Trophoblast cell (in vitro differentiated cells and primary cell): ENCODE data around the gene ENG.

ENCODE experiments used
- DNase-seq, 2 donors: peaks; one replicate each; pipeline ENCODE4 v3.0.0-alpha.2; 2016
- H2AFZ ChIP-seq: 2 replicates; pipeline ENCODE4 v1.6.1; 2013; ENCODE audit warnings: low read length, moderate library complexity, mild to moderate bottlenecking; ENCODE audit not compliant: insufficient read depth, poor library complexity
- H2AK5ac ChIP-seq: 2 replicates; pipeline ENCODE4 v1.6.1; 2013; ENCODE audit warnings: mild to moderate bottlenecking, low read length
- H2BK120ac ChIP-seq: 2 replicates; pipeline ENCODE4 v1.6.1; 2013; ENCODE audit warnings: low read length, mild to moderate bottlenecking, moderate library complexity; ENCODE audit not compliant: insufficient read depth, poor library complexity
- H2BK12ac ChIP-seq: 2 replicates; pipeline ENCODE4 v1.6.1; 2013; ENCODE audit warnings: mild to moderate bottlenecking, low read length, moderate library complexity
- H2BK5ac ChIP-seq: 2 replicates; pipeline ENCODE4 v1.6.1; 2013; ENCODE audit warnings: low read length, low read depth, moderate library complexity, mild to moderate bottlenecking; ENCODE audit not compliant: poor library complexity
- H3K14ac ChIP-seq: 2 replicates; pipeline ENCODE4 v1.6.1; 2013; ENCODE audit warnings: mild to moderate bottlenecking, low read length
- H3K18ac ChIP-seq: 2 replicates; pipeline ENCODE4 v1.6.1; 2013; ENCODE audit warnings: mild to moderate bottlenecking, low read length
- H3K23ac ChIP-seq: 2 replicates; pipeline ENCODE4 v1.6.1; 2013; ENCODE audit warnings: low read length
- H3K27ac ChIP-seq: 2 replicates; pipeline ENCODE4 v1.5.1; 2013; ENCODE audit warnings: low read depth, mild to moderate bottlenecking, inconsistent platforms, low read length, moderate library complexity
- H3K27me3 ChIP-seq: 2 replicates; pipeline ENCODE4 v1.6.1; 2013; ENCODE audit warnings: inconsistent platforms, mild to moderate bottlenecking, low read length, moderate library complexity; ENCODE audit not compliant: insufficient read depth
- H3K36me3 ChIP-seq, 2 experiments: 1 replicate in 1 of 2; 2 replicates in 1 of 2; pipeline ENCODE4 v1.6.1; 2013; ENCODE audit warnings: low read length in 2 of 2, mild to moderate bottlenecking in 2 of 2, moderate library complexity in 1 of 2; ENCODE audit not compliant: insufficient read depth in 2 of 2, control insufficient read depth in 1 of 2
- H3K4ac ChIP-seq: 2 replicates; pipeline ENCODE4 v1.6.1; 2013; ENCODE audit warnings: low read depth, mild to moderate bottlenecking, low read length, moderate library complexity
- H3K4me1 ChIP-seq, 2 experiments: 1 replicate in 1 of 2; 2 replicates in 1 of 2; pipeline ENCODE4 v1.6.1; 2013; ENCODE audit warnings: low read length in 2 of 2, mild to moderate bottlenecking in 2 of 2, moderate library complexity in 1 of 2; ENCODE audit not compliant: insufficient read depth in 2 of 2, control insufficient read depth in 1 of 2
- H3K4me2 ChIP-seq: 2 replicates; pipeline ENCODE4 v1.6.1; 2013; ENCODE audit warnings: inconsistent platforms, mild to moderate bottlenecking, low read length, moderate library complexity
- H3K4me3 ChIP-seq: 2 replicates; pipeline ENCODE4 v1.5.1; 2013; ENCODE audit warnings: mild to moderate bottlenecking, low read depth, low read length, inconsistent platforms
- H3K79me1 ChIP-seq: one replicate; pipeline ENCODE4 v1.6.1; 2013; ENCODE audit warnings: low read length
- H3K79me2 ChIP-seq: 2 replicates; pipeline ENCODE4 v1.6.1; 2013; ENCODE audit warnings: low read length, mild to moderate bottlenecking; ENCODE audit not compliant: control insufficient read depth, insufficient read depth, poor library complexity
- H3K9ac ChIP-seq: 2 replicates; pipeline ENCODE4 v1.6.1; 2013; ENCODE audit warnings: mild to moderate bottlenecking, low read length
- H3K9me3 ChIP-seq: 2 replicates; pipeline ENCODE4 v1.6.1; 2013; ENCODE audit warnings: low read depth, mild to moderate bottlenecking, control low read depth, inconsistent platforms, low read length; ENCODE audit not compliant: insufficient read depth
- H4K12ac ChIP-seq: 2 replicates; pipeline ENCODE4 v1.6.1; 2013; ENCODE audit warnings: low read depth, mild to moderate bottlenecking, low read length, moderate library complexity
- H4K8ac ChIP-seq: 2 replicates; pipeline ENCODE4 v1.6.1; 2013; ENCODE audit warnings: low read depth, mild to moderate bottlenecking, low read length, moderate library complexity
- H4K91ac ChIP-seq: one replicate; pipeline ENCODE4 v1.6.1; 2013; ENCODE audit warnings: low read depth, mild to moderate bottlenecking, low read length, moderate library complexity
- WGBS: extraction: QIAGEN DNeasy Blood & Tissue Kit; methylation state at CpG from one replicate; pipeline ENCODE4 v1.1.7; 2013; ENCODE audit warnings: missing lambda C conversion rate; ENCODE audit not compliant: insufficient read length, insufficient coverage; ENCODE audit errors: extremely low coverage; 5-methylcytosine and 5-hydroxymethylcytosine counted together

Gene ENG

DNA sequence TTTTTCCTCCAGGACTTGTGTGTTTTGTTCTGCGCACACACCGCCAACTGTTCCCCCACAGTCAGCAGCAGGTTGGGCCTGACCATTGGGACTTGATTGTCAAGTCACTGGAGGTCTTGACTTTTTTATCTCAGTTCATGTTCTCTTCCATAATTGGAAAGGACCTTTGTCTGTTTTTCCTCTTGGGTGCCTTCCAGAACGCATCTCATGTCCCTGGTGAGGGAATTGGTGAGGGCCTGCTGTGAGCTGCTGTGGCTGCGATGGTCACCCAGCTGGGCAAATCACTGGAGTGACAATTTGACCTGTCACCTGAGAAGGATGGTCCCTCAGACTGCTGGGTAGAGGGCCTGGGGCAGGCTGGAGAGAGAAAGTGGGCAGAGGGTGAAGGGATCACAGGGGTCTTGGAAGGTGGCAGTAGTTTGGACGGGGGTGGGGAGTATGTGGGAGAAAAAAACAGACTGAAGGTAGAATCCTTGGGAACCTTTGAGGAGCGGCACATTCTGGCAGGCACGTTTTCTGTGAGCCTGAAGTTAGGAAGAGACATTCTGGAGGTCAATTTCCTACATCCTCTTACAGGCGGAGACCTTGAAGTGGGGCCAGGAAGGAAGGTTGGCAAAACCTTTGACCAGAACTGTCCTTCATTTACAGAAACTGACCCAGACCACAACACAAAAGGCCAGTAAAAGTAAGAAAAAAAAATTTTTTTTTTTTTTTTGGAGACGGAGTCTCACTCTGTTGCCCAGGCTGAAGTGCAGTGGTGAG lies 64.2 kb downstream of the ENG start:
- Histone ChIP-seq H4K8ac (no peak overlapping the region), H3K9me3 (no peaks in the 10 kb centered on the region), H3K4me1 (no peaks in the 10 kb centered on the region), H3K27me3 (no peaks in the 10 kb centered on the region), H2AK5ac (no peak overlapping the region), H3K79me1 (peaks cover 6% of the 10 kb centered on the region), H3K27ac (no peak overlapping the region), H3K18ac (peak overlapping the region; percentile 58), H2BK120ac (no peak overlapping the region), H2BK5ac (no peak overlapping the region), H3K4ac (no peak overlapping the region), H3K9ac (no peak overlapping the region), H4K12ac (no peak overlapping the region), H3K14ac (no peak overlapping the region), H3K4me2 (no peak overlapping the region), H2AFZ (no peak overlapping the region), H4K91ac (no peak overlapping the region), H3K79me2 (peaks cover 8% of the 10 kb centered on the region), H3K23ac (no peak overlapping the region), H3K4me3 (no peak overlapping the region), H3K36me3 (peaks cover 56% of the 10 kb centered on the region in 2 experiments), H2BK12ac (no peak overlapping the region)
- no CpG with 5 or more reads among the region's 9 CpGs for WGBS
- no peak for DNase-seq

DNA sequence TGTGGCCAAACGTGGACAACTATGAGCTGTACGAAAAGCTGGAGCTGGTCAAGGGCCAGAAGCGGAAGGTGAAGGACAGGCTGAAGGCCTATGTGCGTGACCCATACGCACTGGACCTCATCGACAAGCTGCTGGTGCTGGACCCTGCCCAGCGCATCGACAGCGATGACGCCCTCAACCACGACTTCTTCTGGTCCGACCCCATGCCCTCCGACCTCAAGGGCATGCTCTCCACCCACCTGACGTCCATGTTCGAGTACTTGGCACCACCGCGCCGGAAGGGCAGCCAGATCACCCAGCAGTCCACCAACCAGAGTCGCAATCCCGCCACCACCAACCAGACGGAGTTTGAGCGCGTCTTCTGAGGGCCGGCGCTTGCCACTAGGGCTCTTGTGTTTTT lies 65.3 kb downstream of the ENG start:
- no CpG with 5 or more reads among the region's 25 CpGs for WGBS
- H2AFZ ChIP-seq = no peak overlapping the region
- H3K79me1 ChIP-seq = peaks cover 6% of the 10 kb centered on the region
- H3K27me3 ChIP-seq = no peaks in the 10 kb centered on the region
- no peak overlapping the region for H3K4ac ChIP-seq
- H3K14ac ChIP-seq = no peak overlapping the region
- no peaks in the 10 kb centered on the region for H3K9me3 ChIP-seq
- H3K4me3 ChIP-seq = peak overlapping the region; percentile 4
- no peak overlapping the region for H2AK5ac ChIP-seq
- no peak overlapping the region for H4K91ac ChIP-seq
- no peak overlapping the region for H3K18ac ChIP-seq
- peaks cover 56% of the 10 kb centered on the region in 2 experiments for H3K36me3 ChIP-seq
- H3K23ac ChIP-seq = no peak overlapping the region
- peaks cover 8% of the 10 kb centered on the region for H3K79me2 ChIP-seq
- H4K12ac ChIP-seq = no peak overlapping the region
- H3K4me2 ChIP-seq = no peak overlapping the region
- no peak overlapping the region for H2BK5ac ChIP-seq
- H3K27ac ChIP-seq = no peak overlapping the region
- no peak overlapping the region for H4K8ac ChIP-seq
- H3K9ac ChIP-seq = no peak overlapping the region
- peaks cover 0 to 3% of the 10 kb centered on the region in 2 experiments for H3K4me1 ChIP-seq
- no peak for DNase-seq
- no peak overlapping the region for H2BK120ac ChIP-seq
- no peak overlapping the region for H2BK12ac ChIP-seq

DNA sequence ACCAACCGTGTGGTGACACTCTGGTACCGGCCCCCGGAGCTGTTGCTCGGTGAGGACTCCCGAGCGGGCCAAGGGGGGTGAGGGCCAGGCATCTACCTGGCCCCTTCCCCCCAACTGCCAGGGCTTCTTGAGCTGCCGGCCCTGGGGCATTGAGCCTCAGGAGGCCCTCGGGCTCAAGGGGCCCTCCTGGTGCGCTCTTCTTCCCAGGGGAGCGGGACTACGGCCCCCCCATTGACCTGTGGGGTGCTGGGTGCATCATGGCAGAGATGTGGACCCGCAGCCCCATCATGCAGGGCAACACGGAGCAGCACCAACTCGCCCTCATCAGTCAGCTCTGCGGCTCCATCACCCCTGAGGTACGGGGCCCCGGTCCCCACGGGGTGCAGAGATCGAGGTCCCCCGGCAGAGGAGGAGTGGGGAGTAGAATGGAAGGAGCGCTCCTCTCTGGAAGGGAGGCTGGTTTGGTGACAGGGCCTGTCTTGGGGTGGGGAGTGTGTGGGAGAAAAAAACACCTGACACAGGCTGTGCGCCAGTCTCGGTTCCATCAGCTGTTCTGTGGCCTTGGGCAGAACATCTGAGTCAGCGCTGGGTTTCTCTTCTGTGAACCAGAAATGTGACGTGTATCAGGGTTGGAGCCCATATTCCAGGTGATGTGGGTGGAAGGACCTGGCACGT lies 66.0 kb downstream of the ENG start:
- Histone ChIP-seq H3K23ac (no peak overlapping the region), H4K91ac (no peak overlapping the region), H3K36me3 (peaks cover 56% of the 10 kb centered on the region in 2 experiments), H3K9ac (no peak overlapping the region), H3K27me3 (no peaks in the 10 kb centered on the region), H4K12ac (no peak overlapping the region), H3K4ac (peak overlapping the region; percentile 69), H3K4me1 (peaks cover 0 to 3% of the 10 kb centered on the region in 2 experiments), H2BK120ac (no peak overlapping the region), H2BK12ac (no peak overlapping the region), H3K4me3 (no peak overlapping the region), H3K4me2 (no peak overlapping the region), H2BK5ac (no peak overlapping the region), H3K27ac (no peak overlapping the region), H2AFZ (no peak overlapping the region), H3K14ac (no peak overlapping the region), H3K79me2 (peaks cover 8% of the 10 kb centered on the region), H2AK5ac (no peak overlapping the region), H4K8ac (no peak overlapping the region), H3K18ac (no peak overlapping the region), H3K79me1 (peaks cover 6% of the 10 kb centered on the region), H3K9me3 (no peaks in the 10 kb centered on the region)
- WGBS = no CpG with 5 or more reads among the region's 26 CpGs
- DNase-seq = no peak

DNA sequence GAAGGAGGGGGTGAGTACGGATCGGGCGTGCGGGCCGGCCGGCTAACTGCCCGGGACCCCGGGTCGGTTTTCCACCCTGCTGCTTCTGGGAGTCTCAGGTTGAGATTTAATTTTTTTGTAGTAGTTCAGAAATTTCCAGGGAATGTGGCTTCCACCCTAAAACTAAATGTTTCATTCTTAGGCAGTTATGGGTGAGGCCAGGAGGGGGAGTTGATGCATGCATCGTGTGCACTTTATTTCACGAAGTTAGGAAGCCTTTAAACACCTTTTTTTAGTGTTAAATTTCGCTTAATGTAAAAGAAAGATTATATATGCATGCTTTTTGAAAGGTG lies 67.7 kb downstream of the ENG start:
- Histone ChIP-seq H2BK120ac (no peak overlapping the region), H3K18ac (peak overlapping the region; percentile 98), H2BK5ac (peak overlapping the region; percentile 95), H3K79me1 (peaks cover 6% of the 10 kb centered on the region), H2AK5ac (no peak overlapping the region), H3K9ac (no peak overlapping the region), H2AFZ (no peak overlapping the region), H3K4me1 (peaks cover 0 to 3% of the 10 kb centered on the region in 2 experiments), H3K36me3 (peaks cover 44 to 45% of the 10 kb centered on the region in 2 experiments), H3K27ac (peak overlapping the region; percentile 93), H4K12ac (no peak overlapping the region), H3K79me2 (peaks cover 8% of the 10 kb centered on the region), H3K4me2 (peak overlapping the region; percentile 82), H3K23ac (no peak overlapping the region), H3K4me3 (peak overlapping the region; percentile 93), H3K9me3 (no peaks in the 10 kb centered on the region), H3K14ac (peak overlapping the region; percentile 59), H4K91ac (peak overlapping the region; percentile 96), H3K27me3 (no peaks in the 10 kb centered on the region), H2BK12ac (no peak overlapping the region), H4K8ac (no peak overlapping the region), H3K4ac (peak overlapping the region; percentile 97)
- WGBS = no CpG with 5 or more reads among the region's 12 CpGs
- peak in 1 of 2 donors; percentile 19 for DNase-seq
